HG02840 (cell line): ENCODE data around the gene CMTM4.

Experiments used
- ATAC-seq: cut with Tn5 transposase; IDR thresholded peaks from one replicate; pipeline ENCODE4 v1.9.1; 2021; ENCODE audit warnings: mild to moderate bottlenecking, moderate library complexity, moderate number of reproducible peaks; ENCODE audit not compliant: unreplicated experiment, low FRiP score

CMTM4 gene

DNA sequence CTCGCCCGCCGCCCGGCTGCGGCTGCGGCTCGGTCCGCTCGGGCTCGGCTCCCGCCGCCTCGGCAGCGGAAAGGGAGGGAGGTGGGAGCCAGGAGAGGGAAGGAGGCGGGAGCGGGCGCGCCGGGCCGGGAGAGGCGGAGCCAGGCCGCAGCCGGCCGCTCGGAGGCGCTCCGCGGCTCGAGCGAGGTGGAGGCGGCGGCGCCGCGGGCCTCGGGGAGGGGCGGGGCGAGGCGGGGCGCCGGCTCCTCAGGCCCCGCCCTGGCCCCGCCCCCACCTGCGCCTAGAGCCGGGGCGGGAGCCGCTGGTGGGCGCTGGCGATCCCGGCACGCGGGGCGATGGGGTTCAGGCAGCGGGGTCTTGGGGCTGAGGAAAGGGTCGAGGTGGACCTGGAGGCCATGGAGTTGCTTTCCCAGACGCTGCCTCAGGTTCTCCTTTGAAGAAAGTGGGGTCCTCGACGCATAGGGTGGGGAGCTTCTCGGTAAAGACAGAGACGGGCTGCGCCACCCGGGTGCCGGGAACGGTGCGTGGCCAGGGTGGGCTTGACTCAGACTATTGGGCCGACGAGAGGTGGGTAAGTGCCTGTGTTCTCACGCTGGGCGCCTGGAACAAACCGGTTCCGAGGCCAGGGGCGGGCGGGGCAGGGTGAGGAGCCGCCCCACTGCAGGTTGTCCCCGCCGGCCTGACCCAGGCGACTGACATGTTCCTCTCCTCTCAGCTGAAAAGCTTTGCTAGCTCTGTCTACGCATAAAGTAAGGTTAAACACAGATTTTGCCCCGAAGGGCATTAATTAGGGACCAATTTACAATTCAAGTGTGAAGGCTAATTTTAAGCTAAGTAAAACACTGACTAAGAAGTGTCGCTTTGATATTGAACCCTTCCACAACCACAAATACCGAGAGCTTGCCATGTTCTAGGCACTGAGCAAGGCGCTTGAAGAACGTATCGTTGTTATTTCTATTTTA, at the start of gene CMTM4:
Gene CMTM4, minus strand, starts transcription at position 75 of the 962 bp plus-strand sequence. CDS start 218 bp downstream, outside the sequence.
- ATAC-seq: peak; percentile 73

DNA sequence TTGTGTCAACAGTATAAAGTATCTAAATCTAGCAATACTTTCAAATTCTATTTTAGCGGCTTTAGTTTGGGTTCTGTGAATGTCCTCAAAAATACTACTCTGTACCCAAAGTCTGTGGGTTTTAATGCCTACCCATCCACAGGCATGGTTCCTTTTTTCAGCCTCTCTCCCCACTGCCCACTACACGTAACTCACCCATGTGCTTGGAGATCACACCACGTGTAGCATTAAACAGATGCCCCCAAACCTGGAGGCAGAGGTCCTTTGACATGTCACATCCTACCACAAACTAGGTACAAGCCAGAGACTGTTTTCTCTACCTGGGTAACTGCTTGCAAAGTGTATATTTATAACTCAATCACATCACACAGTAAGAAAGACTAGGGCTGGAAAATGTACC, 49.5 kb upstream of the CMTM4 start:
- ATAC-seq: no peak

- ATAC-seq: no peak
Observed at GRCh38 chr16:66741950-66742808, 45.6 kb upstream of the CMTM4 start.

- no peak for ATAC-seq
Observed at GRCh38 chr16:66741169-66741900, 44.8 kb upstream of the CMTM4 start.

- ATAC-seq: no peak
Observed at GRCh38 chr16:66740533-66740932, 44.0 kb upstream of the CMTM4 start.

- ATAC-seq: no peak
Observed at GRCh38 chr16:66740010-66740409, 43.5 kb upstream of the CMTM4 start.

- no peak for ATAC-seq
Observed at GRCh38 chr16:66735891-66736290, 39.3 kb upstream of the CMTM4 start.

DNA sequence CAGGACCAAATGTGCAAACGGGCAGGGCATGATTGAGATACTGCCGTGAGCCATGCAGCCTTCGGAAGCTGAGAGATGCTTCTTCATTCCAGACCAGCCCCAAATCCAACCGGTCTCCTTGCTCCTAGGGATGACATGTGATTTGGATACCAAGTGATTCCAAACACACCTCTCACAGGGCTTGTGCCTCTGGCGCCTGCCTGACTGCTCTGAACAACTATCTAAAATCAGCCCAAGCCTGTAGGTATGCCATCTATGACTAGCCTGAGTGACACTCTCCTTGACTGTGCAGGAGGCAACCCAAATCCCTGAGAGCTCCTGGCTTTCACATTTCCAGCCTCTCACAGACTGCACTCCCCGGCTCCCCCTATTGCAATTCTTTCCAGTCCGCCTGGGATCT, 34.6 kb upstream of the CMTM4 start:
- ATAC-seq: no peak

DNA sequence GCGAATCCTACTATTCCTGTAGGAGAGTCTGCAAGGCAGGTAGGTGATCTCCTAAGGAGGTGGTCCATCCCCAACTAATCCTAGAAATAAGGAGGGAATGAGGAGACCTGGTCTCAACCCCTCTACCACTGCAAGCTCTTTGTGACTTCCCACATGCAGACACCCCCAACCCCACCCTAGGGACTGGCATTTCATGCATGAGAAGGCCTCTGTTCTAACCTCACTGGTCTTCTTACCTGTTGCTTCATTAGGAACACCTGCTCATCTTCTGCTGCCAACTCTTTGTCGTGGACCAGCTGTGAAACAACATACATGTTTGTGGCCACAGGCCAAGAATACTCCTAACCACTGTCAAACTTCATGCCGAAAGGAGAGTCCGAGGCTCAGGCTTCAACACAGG, 32.3 kb upstream of the CMTM4 start:
- ATAC-seq: no peak

DNA sequence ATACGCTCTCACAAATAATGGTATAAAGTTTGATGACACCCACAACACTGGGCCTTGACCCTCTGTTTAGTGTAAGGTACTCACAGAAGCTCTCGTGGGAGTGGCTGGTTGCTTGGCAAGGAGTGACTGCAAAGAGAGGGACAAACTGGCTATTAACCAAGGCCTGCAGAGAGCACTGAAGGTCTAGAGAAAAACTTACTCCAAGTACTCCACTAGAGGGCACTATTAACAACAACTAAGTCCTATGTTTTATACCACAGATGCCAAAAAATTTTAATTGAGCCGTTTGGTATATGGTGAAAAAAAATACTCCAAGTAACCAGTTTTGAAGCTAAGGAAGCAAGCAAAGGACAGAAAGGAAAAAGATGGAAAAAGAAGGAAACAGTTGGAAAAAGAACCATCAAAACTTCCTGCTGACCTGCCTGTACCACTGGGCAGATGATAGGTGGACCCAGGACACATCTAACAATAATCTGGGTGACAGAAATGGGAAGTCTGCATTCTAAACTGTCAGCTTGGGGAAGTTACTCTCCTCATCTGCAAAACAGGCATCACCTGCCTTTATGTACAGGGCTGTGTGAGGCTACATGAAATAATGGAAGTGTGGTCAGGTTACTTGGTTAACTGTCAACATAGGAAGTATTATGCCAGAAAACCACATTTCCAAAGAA, 31.7 kb upstream of the CMTM4 start:
- ATAC-seq: no peak

DNA sequence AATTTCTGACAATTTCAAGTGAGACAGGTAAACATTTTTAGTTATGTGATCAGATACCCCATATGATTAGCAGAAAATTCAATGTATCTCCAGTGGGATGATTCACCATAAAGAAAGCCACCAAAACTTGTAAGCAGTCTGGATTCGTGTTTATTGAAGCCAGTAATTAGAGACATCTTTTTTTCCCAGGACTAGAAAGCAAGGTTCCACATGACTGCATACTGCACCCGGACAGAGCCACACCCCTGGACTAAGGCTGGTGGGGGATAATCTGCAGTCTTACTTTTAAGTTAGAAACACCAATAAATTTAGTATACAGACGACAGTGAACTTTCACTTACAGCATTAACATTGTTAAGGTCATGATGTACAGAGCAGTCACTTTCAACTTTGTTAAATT, 24.2 kb upstream of the CMTM4 start:
- no peak for ATAC-seq

GRCh38 chr16:66719246-66719645, 22.7 kb upstream of the CMTM4 start:
- no peak for ATAC-seq

- no peak for ATAC-seq
Observed at GRCh38 chr16:66717776-66718175, 21.2 kb upstream of the CMTM4 start.

GRCh38 chr16:66717112-66717675, 20.7 kb upstream of the CMTM4 start:
- no peak for ATAC-seq

DNA sequence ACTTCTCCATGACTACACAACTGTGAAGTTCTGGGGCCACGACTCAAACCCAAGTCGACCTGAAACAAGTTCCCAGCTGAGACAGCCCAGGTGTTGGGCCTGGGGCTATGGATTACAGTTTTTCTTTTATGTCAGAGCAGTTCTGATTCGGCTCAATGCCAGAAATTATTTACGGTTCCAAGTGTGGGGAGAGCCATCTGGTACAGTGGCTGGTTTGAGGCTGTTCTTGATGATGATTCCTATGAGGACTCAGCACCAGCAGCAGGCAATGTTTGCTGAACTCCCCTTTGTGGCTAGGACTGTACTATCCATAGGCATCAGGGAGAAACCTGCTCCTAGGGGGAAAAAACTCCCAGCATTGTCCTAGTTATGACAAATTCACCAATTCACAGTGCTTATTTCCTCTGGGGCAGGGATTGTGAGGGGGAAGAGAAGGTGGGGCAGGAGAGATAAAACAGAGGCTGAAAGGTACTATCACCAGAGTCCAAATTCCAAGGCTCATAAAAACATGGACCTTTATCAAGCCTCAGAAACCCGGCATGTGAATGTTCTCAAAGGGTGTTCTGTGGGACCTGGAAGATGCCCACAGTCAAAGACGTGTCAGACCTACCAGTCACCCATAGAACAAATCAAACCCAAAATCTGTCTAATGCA, 18.2 kb upstream of the CMTM4 start:
- ATAC-seq: no peak

GRCh38 chr16:66714062-66714461, 17.5 kb upstream of the CMTM4 start:
- ATAC-seq: no peak

DNA sequence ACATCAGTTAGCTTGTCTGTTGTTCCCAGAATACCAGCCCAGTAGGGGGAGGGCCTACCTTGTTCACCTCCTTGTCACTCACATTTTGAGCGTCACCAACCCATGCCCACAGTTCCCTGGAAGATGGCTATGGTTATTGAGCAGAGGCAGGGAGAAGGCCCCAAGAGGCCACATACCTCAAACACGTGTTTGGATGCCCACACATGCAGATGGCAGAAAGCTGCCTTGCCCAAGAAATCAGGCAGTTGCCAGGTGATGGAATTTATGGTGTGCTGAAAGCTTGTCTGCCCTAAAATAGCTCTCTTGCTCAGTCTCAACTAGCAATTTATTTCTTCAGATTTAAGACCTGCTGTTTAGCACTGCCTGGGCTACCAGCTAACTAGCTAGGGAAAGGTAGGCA, 16.5 kb upstream of the CMTM4 start:
- ATAC-seq: no peak

- no peak for ATAC-seq
Observed at GRCh38 chr16:66712512-66712911, 16.0 kb upstream of the CMTM4 start.

DNA sequence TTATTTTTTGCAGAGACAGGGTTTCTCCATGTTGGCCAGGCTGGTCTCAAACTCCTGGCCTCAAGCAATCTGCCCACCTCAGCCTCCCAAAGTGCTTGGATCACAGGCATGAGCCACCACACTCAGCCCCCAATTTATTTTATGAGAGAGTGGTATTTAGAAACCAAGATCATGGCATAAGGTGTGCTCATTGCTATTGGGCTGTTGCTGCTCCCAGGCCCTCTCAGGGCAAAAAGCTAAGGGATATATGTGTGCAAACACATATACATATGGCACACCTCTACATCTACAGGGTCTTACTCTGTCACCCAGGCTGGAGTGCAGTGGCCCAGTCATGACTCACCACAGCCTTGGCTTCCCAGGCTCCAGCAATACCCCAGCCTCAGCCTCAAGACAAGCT, 15.0 kb upstream of the CMTM4 start:
- no peak for ATAC-seq
